ES-I3 (cell line): Measurements from ENCODE around the gene FBXO10.

Source experiments
- H3K36me3 ChIP-seq: 2 replicates; pipeline ENCODE4 v1.6.1; 2013; ENCODE audit warnings: mild to moderate bottlenecking, low read length, control low read depth, moderate library complexity; ENCODE audit not compliant: insufficient read depth
- H3K4me1 ChIP-seq: 2 replicates; pipeline ENCODE4 v1.6.1; 2013; ENCODE audit warnings: mild to moderate bottlenecking, control low read depth, low read length; ENCODE audit not compliant: insufficient read depth
- H3K9ac ChIP-seq: 2 replicates; pipeline ENCODE4 v1.6.1; 2013; ENCODE audit warnings: low read depth, mild to moderate bottlenecking, low read length, moderate library complexity
- H3K9me3 ChIP-seq: 2 replicates; pipeline ENCODE4 v1.6.1; 2013; ENCODE audit warnings: mild to moderate bottlenecking, low read length, moderate library complexity; ENCODE audit not compliant: control insufficient read depth, insufficient read depth

The FBXO10 gene

GRCh38 chr9:37551888-37552287, 24.3 kb downstream of the FBXO10 start:
- Histone ChIP-seq H3K36me3 (no peaks in the 10 kb centered on the region), H3K4me1 (no peaks in the 10 kb centered on the region), H3K9ac (no peak overlapping the region), H3K9me3 (no peaks in the 10 kb centered on the region)

GRCh38 chr9:37551468-37551867, 24.7 kb downstream of the FBXO10 start:
- Histone ChIP-seq H3K36me3 (no peaks in the 10 kb centered on the region), H3K9ac (no peak overlapping the region), H3K9me3 (no peaks in the 10 kb centered on the region), H3K4me1 (no peaks in the 10 kb centered on the region)

- H3K9me3 ChIP-seq: no peaks in the 10 kb centered on the region
- H3K9ac ChIP-seq: no peak overlapping the region
- no peaks in the 10 kb centered on the region for H3K36me3 ChIP-seq
- H3K4me1 ChIP-seq: no peaks in the 10 kb centered on the region
Observed at GRCh38 chr9:37550781-37551180, 25.4 kb downstream of the FBXO10 start.

- Histone ChIP-seq H3K9me3 (no peaks in the 10 kb centered on the region), H3K9ac (no peak overlapping the region), H3K4me1 (no peaks in the 10 kb centered on the region), H3K36me3 (no peaks in the 10 kb centered on the region)
Observed at GRCh38 chr9:37549527-37549926, 26.7 kb downstream of the FBXO10 start.

- no peak overlapping the region for H3K9ac ChIP-seq
- no peaks in the 10 kb centered on the region for H3K9me3 ChIP-seq
- H3K36me3 ChIP-seq: no peaks in the 10 kb centered on the region
- no peaks in the 10 kb centered on the region for H3K4me1 ChIP-seq
Observed at GRCh38 chr9:37547328-37547878, 28.8 kb downstream of the FBXO10 start.

- Histone ChIP-seq H3K4me1 (no peaks in the 10 kb centered on the region), H3K36me3 (no peaks in the 10 kb centered on the region), H3K9ac (no peak overlapping the region), H3K9me3 (no peaks in the 10 kb centered on the region)
Observed at GRCh38 chr9:37543468-37543867, 32.7 kb downstream of the FBXO10 start.

- no peaks in the 10 kb centered on the region for H3K4me1 ChIP-seq
- H3K36me3 ChIP-seq: no peaks in the 10 kb centered on the region
- no peaks in the 10 kb centered on the region for H3K9me3 ChIP-seq
- H3K9ac ChIP-seq: no peak overlapping the region
Observed at GRCh38 chr9:37542895-37543294, 33.3 kb downstream of the FBXO10 start.

- Histone ChIP-seq H3K9ac (no peak overlapping the region), H3K4me1 (no peaks in the 10 kb centered on the region), H3K9me3 (no peaks in the 10 kb centered on the region), H3K36me3 (no peaks in the 10 kb centered on the region)
Observed at GRCh38 chr9:37542488-37542887, 33.7 kb downstream of the FBXO10 start.

- H3K9ac ChIP-seq: no peak overlapping the region
- no peaks in the 10 kb centered on the region for H3K9me3 ChIP-seq
- no peaks in the 10 kb centered on the region for H3K4me1 ChIP-seq
- no peaks in the 10 kb centered on the region for H3K36me3 ChIP-seq
Observed at GRCh38 chr9:37541465-37541864, 34.7 kb downstream of the FBXO10 start.

- no peak overlapping the region for H3K9ac ChIP-seq
- no peaks in the 10 kb centered on the region for H3K36me3 ChIP-seq
- H3K4me1 ChIP-seq: no peaks in the 10 kb centered on the region
- H3K9me3 ChIP-seq: no peaks in the 10 kb centered on the region
Observed at GRCh38 chr9:37540634-37541033, 35.5 kb downstream of the FBXO10 start.

GRCh38 chr9:37539634-37540033, 36.5 kb downstream of the FBXO10 start:
- H3K9ac ChIP-seq: no peak overlapping the region
- no peaks in the 10 kb centered on the region for H3K4me1 ChIP-seq
- H3K36me3 ChIP-seq: no peaks in the 10 kb centered on the region
- no peaks in the 10 kb centered on the region for H3K9me3 ChIP-seq

GRCh38 chr9:37538099-37538498, 38.1 kb downstream of the FBXO10 start:
- no peaks in the 10 kb centered on the region for H3K4me1 ChIP-seq
- no peaks in the 10 kb centered on the region for H3K9me3 ChIP-seq
- no peaks in the 10 kb centered on the region for H3K36me3 ChIP-seq
- H3K9ac ChIP-seq: no peak overlapping the region

GRCh38 chr9:37534901-37535300, 41.3 kb downstream of the FBXO10 start:
- Histone ChIP-seq H3K4me1 (no peaks in the 10 kb centered on the region), H3K36me3 (no peaks in the 10 kb centered on the region), H3K9me3 (no peaks in the 10 kb centered on the region), H3K9ac (no peak overlapping the region)

- Histone ChIP-seq H3K9ac (no peak overlapping the region), H3K36me3 (no peaks in the 10 kb centered on the region), H3K4me1 (no peaks in the 10 kb centered on the region), H3K9me3 (no peaks in the 10 kb centered on the region)
Observed at GRCh38 chr9:37534412-37534811, 41.8 kb downstream of the FBXO10 start.

- Histone ChIP-seq H3K9ac (no peak overlapping the region), H3K9me3 (no peaks in the 10 kb centered on the region), H3K36me3 (no peaks in the 10 kb centered on the region)
Observed at GRCh38 chr9:37531699-37532098, 44.5 kb downstream of the FBXO10 start.

More at GRCh38 chr9:37531699-37532098, 44.5 kb downstream of the FBXO10 start:
- H3K4me1 ChIP-seq: no peaks in the 10 kb centered on the region
